K562 (cell line): ENCODE data around the gene SPATA33. TPM values are rescaled to one million over a fixed set of nuclear protein-coding genes. Genes with fewer than 3 reads are reported as not detected.
A peak's percentile ranks its signal among the peaks of the same experiment; 100 is the strongest.

Source experiments
- ZBTB40 ChIP-seq, 2 experiments: fragments of 450-650 bp in 1 of 2; sonication (generic) in 1 of 2; formaldehyde crosslinking in 1 of 2; IDR thresholded peaks; 2 replicates each; pipeline versions ENCODE4 v1.7.1 to v1.9.0; 2016 to 2022; ENCODE audit warnings: inconsistent platforms in 1 of 2, mild to moderate bottlenecking in 1 of 2, missing genetic modification reagents in 1 of 2
- ZNF655 ChIP-seq: fragments of 250-450 bp; sonication (Bioruptor Pico); IDR thresholded peaks from 2 replicates; pipeline ENCODE4 v1.5.0; 2021
- polyA plus RNA-seq, 8 experiments: library from polyadenylated mRNA; depleted of rRNA in 4 of 8; stranded (reverse) in 5 of 8; unstranded in 3 of 8; fragments of >200 nt; fragmentation: Nextera tagmentation in 2 of 8; fragmentation: Illumina TruSeq in 1 of 8; extraction: Ambion mirVana in 2 of 8; extraction: Trizol in 1 of 8; gene quantifications; 2 replicates each; pipeline versions ENCODE4 v1.2.1 to v1.2.3, GENCODE V29; 2011 to 2014; ENCODE audit warnings: inconsistent platforms in 1 of 8, missing spikeins in 1 of 8
- total RNA-seq, 7 experiments: library from RNA; depleted of rRNA in 6 of 7; stranded (reverse); fragments of >200 nt in 6 of 7; fragmentation: Illumina TruSeq in 2 of 7; extraction: Trizol in 2 of 7; gene quantifications; 2 replicates each; pipeline versions ENCODE4 v1.2.1 to v1.2.3, GENCODE V29; 2011 to 2021; ENCODE audit warnings: low replicate concordance in 1 of 7
- TF ChIP-seq, protein P1 (sequence below): fragments of 150-350 bp; IDR thresholded peaks from 2 replicates; pipeline ENCODE4 v1.6.1; 2014; ENCODE audit warnings: low read depth, mild to moderate bottlenecking, low read length, borderline replicate concordance
- TF ChIP-seq, protein P2 (sequence below): fragments of 450-650 bp; IDR thresholded peaks from 2 replicates; pipeline ENCODE4 v1.6.1; 2017; ENCODE audit warnings: antibody characterized with exemption, mild to moderate bottlenecking

SPATA33 gene
- total and polyA plus RNA-seq, 9 of the 15 experiments (the other 6 are each of a cell fraction or from before 2014, with no cell fraction given): 4.0 to 20.0 (median 11.8) TPM

DNA sequence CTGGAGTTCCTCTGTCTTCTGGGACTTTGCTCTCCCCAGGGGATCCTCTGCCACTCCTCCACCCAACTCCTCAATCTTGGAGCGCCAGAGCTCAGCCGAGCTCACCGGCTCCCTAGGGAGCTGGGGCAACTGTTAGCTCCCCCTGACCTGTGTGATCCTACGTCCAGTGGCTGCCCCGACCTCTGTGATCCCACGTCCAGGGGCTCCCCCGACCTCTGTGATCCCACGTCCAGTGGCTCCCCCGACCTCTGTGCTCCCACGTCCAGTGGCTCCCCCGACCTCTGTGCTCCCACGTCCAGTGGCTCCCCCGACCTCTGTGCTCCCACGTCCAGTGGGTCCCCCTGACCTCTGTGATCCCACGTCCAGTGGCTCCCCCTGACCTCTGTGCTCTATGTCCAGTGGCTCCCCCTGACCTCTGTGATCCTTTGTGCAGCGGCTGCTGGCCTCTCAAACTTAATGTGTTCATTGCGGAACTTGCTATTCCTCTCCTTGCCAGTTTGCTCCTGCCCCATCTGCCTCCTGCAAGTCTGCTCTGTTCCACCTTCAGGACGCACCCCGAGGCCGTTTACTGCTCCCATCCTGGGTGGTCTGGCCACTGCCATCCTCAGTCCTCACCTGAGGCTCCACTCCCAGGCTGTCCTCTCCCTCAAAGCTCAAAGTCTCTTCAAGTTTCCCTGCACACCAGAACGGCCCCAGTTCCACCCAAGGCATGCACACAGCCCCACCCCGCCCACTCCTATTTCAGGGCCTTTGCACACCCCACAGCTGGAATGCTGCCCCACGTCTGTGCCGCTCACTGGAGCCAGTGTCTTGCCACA is 60.3 kb downstream of the SPATA33 start (continued):
- TF ChIP-seq, protein P1, sequence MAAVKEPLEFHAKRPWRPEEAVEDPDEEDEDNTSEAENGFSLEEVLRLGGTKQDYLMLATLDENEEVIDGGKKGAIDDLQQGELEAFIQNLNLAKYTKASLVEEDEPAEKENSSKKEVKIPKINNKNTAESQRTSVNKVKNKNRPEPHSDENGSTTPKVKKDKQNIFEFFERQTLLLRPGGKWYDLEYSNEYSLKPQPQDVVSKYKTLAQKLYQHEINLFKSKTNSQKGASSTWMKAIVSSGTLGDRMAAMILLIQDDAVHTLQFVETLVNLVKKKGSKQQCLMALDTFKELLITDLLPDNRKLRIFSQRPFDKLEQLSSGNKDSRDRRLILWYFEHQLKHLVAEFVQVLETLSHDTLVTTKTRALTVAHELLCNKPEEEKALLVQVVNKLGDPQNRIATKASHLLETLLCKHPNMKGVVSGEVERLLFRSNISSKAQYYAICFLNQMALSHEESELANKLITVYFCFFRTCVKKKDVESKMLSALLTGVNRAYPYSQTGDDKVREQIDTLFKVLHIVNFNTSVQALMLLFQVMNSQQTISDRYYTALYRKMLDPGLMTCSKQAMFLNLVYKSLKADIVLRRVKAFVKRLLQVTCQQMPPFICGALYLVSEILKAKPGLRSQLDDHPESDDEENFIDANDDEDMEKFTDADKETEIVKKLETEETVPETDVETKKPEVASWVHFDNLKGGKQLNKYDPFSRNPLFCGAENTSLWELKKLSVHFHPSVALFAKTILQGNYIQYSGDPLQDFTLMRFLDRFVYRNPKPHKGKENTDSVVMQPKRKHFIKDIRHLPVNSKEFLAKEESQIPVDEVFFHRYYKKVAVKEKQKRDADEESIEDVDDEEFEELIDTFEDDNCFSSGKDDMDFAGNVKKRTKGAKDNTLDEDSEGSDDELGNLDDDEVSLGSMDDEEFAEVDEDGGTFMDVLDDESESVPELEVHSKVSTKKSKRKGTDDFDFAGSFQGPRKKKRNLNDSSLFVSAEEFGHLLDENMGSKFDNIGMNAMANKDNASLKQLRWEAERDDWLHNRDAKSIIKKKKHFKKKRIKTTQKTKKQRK: no peak
- no peak for TF ChIP-seq ZBTB40 (IDR thresholded peaks at IDR 0.05)
- 0 out of 2 replicates have a peak, but pooled peaks have one; percentile 15 for TF ChIP-seq ZBTB40 (CRISPR knock-in tag; IDR thresholded peaks at IDR 0.05)
- no peak for TF ChIP-seq ZNF655
- TF ChIP-seq, protein P2, sequence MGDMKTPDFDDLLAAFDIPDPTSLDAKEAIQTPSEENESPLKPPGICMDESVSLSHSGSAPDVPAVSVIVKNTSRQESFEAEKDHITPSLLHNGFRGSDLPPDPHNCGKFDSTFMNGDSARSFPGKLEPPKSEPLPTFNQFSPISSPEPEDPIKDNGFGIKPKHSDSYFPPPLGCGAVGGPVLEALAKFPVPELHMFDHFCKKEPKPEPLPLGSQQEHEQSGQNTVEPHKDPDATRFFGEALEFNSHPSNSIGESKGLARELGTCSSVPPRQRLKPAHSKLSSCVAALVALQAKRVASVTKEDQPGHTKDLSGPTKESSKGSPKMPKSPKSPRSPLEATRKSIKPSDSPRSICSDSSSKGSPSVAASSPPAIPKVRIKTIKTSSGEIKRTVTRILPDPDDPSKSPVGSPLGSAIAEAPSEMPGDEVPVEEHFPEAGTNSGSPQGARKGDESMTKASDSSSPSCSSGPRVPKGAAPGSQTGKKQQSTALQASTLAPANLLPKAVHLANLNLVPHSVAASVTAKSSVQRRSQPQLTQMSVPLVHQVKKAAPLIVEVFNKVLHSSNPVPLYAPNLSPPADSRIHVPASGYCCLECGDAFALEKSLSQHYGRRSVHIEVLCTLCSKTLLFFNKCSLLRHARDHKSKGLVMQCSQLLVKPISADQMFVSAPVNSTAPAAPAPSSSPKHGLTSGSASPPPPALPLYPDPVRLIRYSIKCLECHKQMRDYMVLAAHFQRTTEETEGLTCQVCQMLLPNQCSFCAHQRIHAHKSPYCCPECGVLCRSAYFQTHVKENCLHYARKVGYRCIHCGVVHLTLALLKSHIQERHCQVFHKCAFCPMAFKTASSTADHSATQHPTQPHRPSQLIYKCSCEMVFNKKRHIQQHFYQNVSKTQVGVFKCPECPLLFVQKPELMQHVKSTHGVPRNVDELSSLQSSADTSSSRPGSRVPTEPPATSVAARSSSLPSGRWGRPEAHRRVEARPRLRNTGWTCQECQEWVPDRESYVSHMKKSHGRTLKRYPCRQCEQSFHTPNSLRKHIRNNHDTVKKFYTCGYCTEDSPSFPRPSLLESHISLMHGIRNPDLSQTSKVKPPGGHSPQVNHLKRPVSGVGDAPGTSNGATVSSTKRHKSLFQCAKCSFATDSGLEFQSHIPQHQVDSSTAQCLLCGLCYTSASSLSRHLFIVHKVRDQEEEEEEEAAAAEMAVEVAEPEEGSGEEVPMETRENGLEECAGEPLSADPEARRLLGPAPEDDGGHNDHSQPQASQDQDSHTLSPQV: 0 out of 2 replicates have a peak, but pooled peaks have one; percentile 35
